ENCODE results near the gene TLX1. TPM values are rescaled to one million over a fixed set of nuclear protein-coding genes. Genes with fewer than 3 reads are reported as not detected.
A peak's percentile ranks its signal among the peaks of the same experiment; 100 is the strongest.

TLX1 gene
- total and polyA plus RNA-seq, 4 donors = 0.13 TPM; not detected in 3

- no peak overlapping the region for H3K4me3 ChIP-seq (ENCODE audit: low read length in 2 of 2)
- no peaks in the 10 kb centered on the region for H3K27me3 ChIP-seq (ENCODE audit: control insufficient read depth in 1 of 2, insufficient read depth in 2 of 2, low read length in 1 of 2)
- intact Hi-C loops (cut with DNase I) = no loop called here
- H3K9me3 ChIP-seq (ENCODE audit: control insufficient read depth, low read length) = no peaks in the 10 kb centered on the region
- WGBS, 2 donors = 20 to 32% methylated on average over 14 of the region's 14 CpGs
- no peak overlapping the region for H3K27ac ChIP-seq (ENCODE audit: low read depth in 1 of 2, low read length in 2 of 2)
- DNase-seq (peak in 1 of 2 donors; percentile 32), ATAC-seq (ENCODE audit: low FRiP score) (no peak)
- H3K36me3 ChIP-seq (ENCODE audit: control insufficient read depth in 1 of 2, insufficient read depth in 2 of 2, low read length in 1 of 2) = no peaks in the 10 kb centered on the region
- H3K4me1 ChIP-seq (ENCODE audit: control insufficient read depth in 1 of 2, insufficient read depth in 2 of 2, low read length in 2 of 2) = no peaks in the 10 kb centered on the region
Measured at GRCh38 chr10:101126684-101127628, 4.1 kb upstream of the TLX1 start.

- Histone ChIP-seq H3K36me3 (ENCODE audit: control insufficient read depth in 1 of 2, insufficient read depth in 2 of 2, low read length in 1 of 2) (no peaks in the 10 kb centered on the region), H3K27me3 (ENCODE audit: control insufficient read depth in 1 of 2, insufficient read depth in 2 of 2, low read length in 1 of 2) (no peaks in the 10 kb centered on the region), H3K27ac (ENCODE audit: low read depth in 1 of 2, low read length in 2 of 2) (no peak overlapping the region), H3K4me1 (ENCODE audit: control insufficient read depth in 1 of 2, insufficient read depth in 2 of 2, low read length in 2 of 2) (no peaks in the 10 kb centered on the region), H3K4me3 (ENCODE audit: low read length in 2 of 2) (no peak overlapping the region), H3K9me3 (ENCODE audit: control insufficient read depth, low read length) (no peaks in the 10 kb centered on the region)
- WGBS, 2 donors = 51 to 54% methylated on average over 5 of the region's 5 CpGs
- intact Hi-C loops (cut with DNase I) = no loop called here
- ATAC-seq (ENCODE audit: low FRiP score) (no peak), DNase-seq (no peak)
Measured at GRCh38 chr10:101130141-101130540, 959 bp upstream of the TLX1 start.

GRCh38 chr10:101131962-101132635 is 999 bp downstream of the TLX1 start:
- no peak for DNase-seq
- H3K4me1 ChIP-seq (ENCODE audit: control insufficient read depth in 1 of 2, insufficient read depth in 2 of 2, low read length in 2 of 2) = no peaks in the 10 kb centered on the region
- no peak overlapping the region for H3K27ac ChIP-seq (ENCODE audit: low read depth in 1 of 2, low read length in 2 of 2)
- H3K36me3 ChIP-seq (ENCODE audit: control insufficient read depth in 1 of 2, insufficient read depth in 2 of 2, low read length in 1 of 2) = no peaks in the 10 kb centered on the region
- intact Hi-C loops (cut with DNase I) = no loop called here
- no peaks in the 10 kb centered on the region for H3K9me3 ChIP-seq (ENCODE audit: control insufficient read depth, low read length)
- ATAC-seq (ENCODE audit: low FRiP score) = no peak
- no peaks in the 10 kb centered on the region for H3K27me3 ChIP-seq (ENCODE audit: control insufficient read depth in 1 of 2, insufficient read depth in 2 of 2, low read length in 1 of 2)
- WGBS, 2 donors = 5 to 6% methylated on average over 31 to 39 of the region's 39 CpGs
- H3K4me3 ChIP-seq (ENCODE audit: low read length in 2 of 2) = no peak overlapping the region

GRCh38 chr10:101132636-101133473 is 1.8 kb downstream of the TLX1 start:
- intact Hi-C loops (cut with DNase I) = no loop called here
- H3K9me3 ChIP-seq (ENCODE audit: control insufficient read depth, low read length) = no peaks in the 10 kb centered on the region
- H3K4me3 ChIP-seq (ENCODE audit: low read length in 2 of 2) = no peak overlapping the region
- 20 to 21% methylated on average over 24 of the region's 24 CpGs for WGBS, 2 donors
- H3K4me1 ChIP-seq (ENCODE audit: control insufficient read depth in 1 of 2, insufficient read depth in 2 of 2, low read length in 2 of 2) = no peaks in the 10 kb centered on the region
- H3K36me3 ChIP-seq (ENCODE audit: control insufficient read depth in 1 of 2, insufficient read depth in 2 of 2, low read length in 1 of 2) = no peaks in the 10 kb centered on the region
- DNase-seq (no peak), ATAC-seq (ENCODE audit: low FRiP score) (no peak)
- H3K27me3 ChIP-seq (ENCODE audit: control insufficient read depth in 1 of 2, insufficient read depth in 2 of 2, low read length in 1 of 2) = no peaks in the 10 kb centered on the region
- no peak overlapping the region for H3K27ac ChIP-seq (ENCODE audit: low read depth in 1 of 2, low read length in 2 of 2)

- H3K27me3 ChIP-seq (ENCODE audit: control insufficient read depth in 1 of 2, insufficient read depth in 2 of 2, low read length in 1 of 2) = no peaks in the 10 kb centered on the region
- no peak for DNase-seq
- ATAC-seq (ENCODE audit: low FRiP score) = no peak
- intact Hi-C loops (cut with DNase I) = no loop called here
- H3K4me1 ChIP-seq (ENCODE audit: control insufficient read depth in 1 of 2, insufficient read depth in 2 of 2, low read length in 2 of 2) = no peaks in the 10 kb centered on the region
- H3K9me3 ChIP-seq (ENCODE audit: control insufficient read depth, low read length) = no peaks in the 10 kb centered on the region
- no peak overlapping the region for H3K27ac ChIP-seq (ENCODE audit: low read depth in 1 of 2, low read length in 2 of 2)
- 22% methylated on average over 49 to 54 of the region's 54 CpGs for WGBS, 2 donors
- no peaks in the 10 kb centered on the region for H3K36me3 ChIP-seq (ENCODE audit: control insufficient read depth in 1 of 2, insufficient read depth in 2 of 2, low read length in 1 of 2)
- H3K4me3 ChIP-seq (ENCODE audit: low read length in 2 of 2) = no peak overlapping the region
Measured at GRCh38 chr10:101133489-101134298, 2.6 kb downstream of the TLX1 start.

GRCh38 chr10:101134299-101135127 is 3.4 kb downstream of the TLX1 start:
- ATAC-seq (ENCODE audit: low FRiP score) = no peak
- no peaks in the 10 kb centered on the region for H3K27me3 ChIP-seq (ENCODE audit: control insufficient read depth in 1 of 2, insufficient read depth in 2 of 2, low read length in 1 of 2)
- DNase-seq = no peak
- WGBS, 2 donors = 3% methylated on average over 59 to 60 of the region's 60 CpGs
- H3K36me3 ChIP-seq (ENCODE audit: control insufficient read depth in 1 of 2, insufficient read depth in 2 of 2, low read length in 1 of 2) = no peaks in the 10 kb centered on the region
- intact Hi-C loops (cut with DNase I) = no loop called here
- no peak overlapping the region for H3K4me3 ChIP-seq (ENCODE audit: low read length in 2 of 2)
- H3K4me1 ChIP-seq (ENCODE audit: control insufficient read depth in 1 of 2, insufficient read depth in 2 of 2, low read length in 2 of 2) = no peaks in the 10 kb centered on the region
- H3K27ac ChIP-seq (ENCODE audit: low read depth in 1 of 2, low read length in 2 of 2) = no peak overlapping the region
- no peaks in the 10 kb centered on the region for H3K9me3 ChIP-seq (ENCODE audit: control insufficient read depth, low read length)

GRCh38 chr10:101135141-101136006 is 4.3 kb downstream of the TLX1 start:
- Histone ChIP-seq H3K4me3 (ENCODE audit: low read length in 2 of 2) (no peak overlapping the region), H3K27me3 (ENCODE audit: control insufficient read depth in 1 of 2, insufficient read depth in 2 of 2, low read length in 1 of 2) (no peaks in the 10 kb centered on the region), H3K36me3 (ENCODE audit: control insufficient read depth in 1 of 2, insufficient read depth in 2 of 2, low read length in 1 of 2) (no peaks in the 10 kb centered on the region), H3K4me1 (ENCODE audit: control insufficient read depth in 1 of 2, insufficient read depth in 2 of 2, low read length in 2 of 2) (no peaks in the 10 kb centered on the region), H3K27ac (ENCODE audit: low read depth in 1 of 2, low read length in 2 of 2) (no peak overlapping the region), H3K9me3 (ENCODE audit: control insufficient read depth, low read length) (no peaks in the 10 kb centered on the region)
- intact Hi-C loops (cut with DNase I) = no loop called here
- ATAC-seq (ENCODE audit: low FRiP score) = no peak
- no peak for DNase-seq
- 22 to 23% methylated on average over 35 to 36 of the region's 36 CpGs for WGBS, 2 donors
